ENCODE data around the gene GLIPR1. TPM values are rescaled to one million over a fixed set of nuclear protein-coding genes. Genes with fewer than 3 reads are reported as not detected.
"Not testable (repeated sequence)": the region's sequence is repeated elsewhere in the genome, so short reads cannot be mapped to it uniquely, and the experiment has no call there.

Gene GLIPR1
- total RNA-seq, 4 donors from 2014 or later, result 10.9 to 19.5 (median 15.8) TPM

DNA sequence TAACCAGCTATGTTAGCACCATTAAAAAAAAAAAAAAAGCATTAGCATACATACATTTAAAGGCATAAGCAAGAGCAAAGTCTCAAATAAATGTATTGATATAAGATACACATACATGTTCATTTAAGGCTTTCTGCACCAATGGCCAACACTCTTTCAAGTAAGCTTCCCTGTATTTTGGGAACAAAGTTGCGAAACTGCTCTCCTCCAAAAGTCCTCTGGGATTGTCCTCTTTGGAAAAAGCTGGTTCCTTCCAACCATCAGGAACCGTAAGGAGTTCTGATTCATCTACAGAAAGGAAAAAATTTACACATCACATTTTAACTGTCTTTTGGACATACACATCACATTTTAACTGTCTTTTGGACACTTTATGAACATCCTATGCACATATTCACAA, 27.6 kb downstream of the GLIPR1 start:
- Histone ChIP-seq H3K27ac (replicated peaks in 1 of 4) (no peak overlapping the region), H3K4me3 (no peak overlapping the region), H3K4me1 (peaks cover 16 to 34% (median 29%) of the 10 kb centered on the region in 4 donors), H3K27me3 (no peaks in the 10 kb centered on the region), H3K36me3 (peaks cover 6 to 39% (median 29%) of the 10 kb centered on the region in 4 donors), H3K9me3 (no peaks in the 10 kb centered on the region)
- no peak for DNase-seq (ENCODE audit: extremely low spot score)
- intact Hi-C loops (cut with DNase I), result loop anchor here (5.0 to 10.0 kb wide), 2 partner anchors 123 to 176 kb away; partner anchors contain the start of genes CAPS2 and GLIPR1L1
- no peak for TF ChIP-seq POLR2A (IDR thresholded peaks at IDR 0.05; ENCODE audit: low read depth)
- TF ChIP-seq POLR2AphosphoS5 (IDR thresholded peaks at IDR 0.05), result no peak
- no peak for TF ChIP-seq CTCF (IDR thresholded peaks at IDR 0.05)
- TF ChIP-seq EP300 (IDR thresholded peaks at IDR 0.05), result no peak
- WGBS, result 63% methylated on average over 2 of the region's 2 CpGs

DNA sequence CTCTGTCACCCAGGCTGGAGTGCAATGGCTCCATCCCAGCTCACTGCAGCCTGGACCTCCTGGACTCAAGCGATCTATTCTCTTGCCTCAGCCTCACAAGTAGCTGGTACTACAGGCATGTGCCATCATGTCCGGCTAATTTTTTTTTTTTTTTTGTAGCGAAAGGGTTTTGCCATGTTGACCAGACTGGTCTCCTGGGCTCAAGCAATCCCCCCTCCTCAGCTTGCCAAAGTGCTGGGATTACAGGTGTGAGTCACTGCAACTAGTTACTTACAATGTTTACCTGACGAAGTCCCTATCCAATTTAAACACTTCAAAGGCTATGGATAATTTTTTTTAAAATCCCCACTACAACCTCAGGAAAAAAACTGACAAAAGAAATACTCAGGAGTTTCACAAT, 29.1 kb downstream of the GLIPR1 start:
- Histone ChIP-seq H3K36me3 (peaks cover 6 to 25% (median 19%) of the 10 kb centered on the region in 4 donors), H3K27ac (replicated peaks in 1 of 4) (no peak overlapping the region), H3K4me1 (peaks cover 16 to 34% (median 29%) of the 10 kb centered on the region in 4 donors), H3K4me3 (no peak overlapping the region), H3K27me3 (no peaks in the 10 kb centered on the region), H3K9me3 (no peaks in the 10 kb centered on the region)
- no peak for TF ChIP-seq EP300 (IDR thresholded peaks at IDR 0.05)
- no peak for TF ChIP-seq POLR2A (IDR thresholded peaks at IDR 0.05; ENCODE audit: low read depth)
- TF ChIP-seq CTCF (IDR thresholded peaks at IDR 0.05), result no peak
- TF ChIP-seq POLR2AphosphoS5 (IDR thresholded peaks at IDR 0.05), result no peak
- WGBS, result 83% methylated on average over 4 of the region's 4 CpGs
- intact Hi-C loops (cut with DNase I), result loop anchor here (5.0 to 10.0 kb wide), 2 partner anchors 125 to 177 kb away; partner anchors contain the start of genes CAPS2 and GLIPR1L1
- DNase-seq (ENCODE audit: extremely low spot score), result no peak

GRCh38 chr12:75511116-75512048, 30.8 kb downstream of the GLIPR1 start, which contains the start of gene KRR1:
TSS of gene KRR1 (minus strand) at chr12:75511609. CDS start at chr12:75511597, 12 bp downstream.
- intact Hi-C loops (cut with DNase I), result no loop called here

GRCh38 chr12:75521224-75521623, 40.7 kb downstream of the GLIPR1 start:
- H3K4me3 ChIP-seq; H3K27me3 ChIP-seq; intact Hi-C loops (cut with DNase I); H3K36me3 ChIP-seq; H3K27ac ChIP-seq (replicated peaks in 1 of 4); H3K9me3 ChIP-seq; H3K4me1 ChIP-seq; DNase-seq (ENCODE audit: extremely low spot score): not testable (repeated sequence)

More at GRCh38 chr12:75511116-75512048, 30.8 kb downstream of the GLIPR1 start, which contains the start of gene KRR1:
- 5% methylated on average over 32 of the region's 47 CpGs for WGBS
- Histone ChIP-seq H3K4me3 (peak within 1 kb of the TSS; percentile 65 to 84 (median 70)), H3K9me3 (no peaks in the 10 kb centered on the region), H3K27ac (replicated peaks in 1 of 4) (peak within 1 kb of the TSS; percentile 72 to 83 (median 74)), H3K4me1 (peaks cover 16 to 34% (median 29%) of the 10 kb centered on the region in 4 donors), H3K36me3 (peaks cover 0 to 7% (median 3%) of the 10 kb centered on the region in 4 donors), H3K27me3 (no peaks in the 10 kb centered on the region)
- peak; percentile 97 for DNase-seq (ENCODE audit: extremely low spot score)
- TF ChIP-seq POLR2AphosphoS5 (IDR thresholded peaks at IDR 0.05) (peak; percentile 83 to 95), CTCF (IDR thresholded peaks at IDR 0.05) (peak in 2 of 3 experiments; percentile 7 to 28), POLR2A (IDR thresholded peaks at IDR 0.05; ENCODE audit: low read depth) (no peak), EP300 (IDR thresholded peaks at IDR 0.05) (no peak)

DNA sequence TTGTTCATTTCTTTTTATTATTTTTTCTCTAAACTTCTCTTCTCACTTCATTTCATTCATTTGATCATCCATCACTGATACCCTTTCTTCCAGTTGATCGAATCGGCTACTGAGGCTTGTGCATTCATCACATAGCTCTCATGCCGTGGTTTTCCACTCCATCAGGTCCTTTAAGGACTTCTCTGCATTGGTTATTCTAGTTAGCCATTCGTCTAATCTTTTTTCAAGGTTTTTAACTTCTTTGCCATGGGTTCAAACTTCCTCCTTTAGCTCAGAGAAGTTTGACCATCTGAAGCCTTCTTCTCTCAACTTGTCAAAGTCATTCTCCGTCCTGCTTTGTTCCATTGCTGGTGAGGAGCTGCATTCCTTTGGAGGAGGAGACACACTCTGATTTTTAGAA, 41.6 kb downstream of the GLIPR1 start:
- H3K27ac ChIP-seq (replicated peaks in 1 of 4); H3K27me3 ChIP-seq; H3K36me3 ChIP-seq; intact Hi-C loops (cut with DNase I); DNase-seq (ENCODE audit: extremely low spot score); H3K9me3 ChIP-seq; H3K4me1 ChIP-seq; H3K4me3 ChIP-seq: not testable (repeated sequence)
- WGBS, result 87% methylated on average over 5 of the region's 5 CpGs
